Measurements from ENCODE around the gene PRR19.
A peak's percentile ranks its signal among the peaks of the same experiment; 100 is the strongest.

The PRR19 gene

GRCh38 chr19:42254089-42254849 is 47.7 kb upstream of the PRR19 start:
- H3K4me2 ChIP-seq (ENCODE audit: low read length, poor library complexity, severe bottlenecking): peak overlapping the region; percentile 60
- H2AFZ ChIP-seq (ENCODE audit: low read depth, low read length): no peak overlapping the region
- no peaks in the 10 kb centered on the region for H3K27me3 ChIP-seq (ENCODE audit: control insufficient read depth in 1 of 2, insufficient read depth in 1 of 2, low read length in 2 of 2)
- peak overlapping the region; percentile 82 to 97 for H3K4ac ChIP-seq (ENCODE audit: low read depth in 1 of 2, low read length in 2 of 2)
- peak overlapping the region; percentile 74 for H2BK5ac ChIP-seq (ENCODE audit: low read depth, low read length, poor library complexity, severe bottlenecking)
- peak overlapping the region; percentile 96 for H2BK120ac ChIP-seq (ENCODE audit: low read depth, low read length)
- H2BK15ac ChIP-seq (ENCODE audit: low read depth, poor library complexity, severe bottlenecking): peak overlapping the region; percentile 98
- H3K27ac ChIP-seq (ENCODE audit: low read length, poor library complexity, severe bottlenecking): peak overlapping the region; percentile 93
- H3K9ac ChIP-seq (ENCODE audit: low read length): peak overlapping the region; percentile 97
- H2AK5ac ChIP-seq (ENCODE audit: low read length, severe bottlenecking): peak overlapping the region; percentile 50
- H4K8ac ChIP-seq (ENCODE audit: low read length): peak overlapping the region; percentile 53
- peak overlapping the region in 1 of 2 experiments; percentile 95 for H2BK12ac ChIP-seq (ENCODE audit: low read length in 2 of 2)
- peak overlapping the region; percentile 90 to 99 for H3K4me3 ChIP-seq (ENCODE audit: insufficient read depth in 1 of 2, low read depth in 1 of 2, low read length in 2 of 2)
- H3K79me1 ChIP-seq (replicated peaks; ENCODE audit: low read length, poor library complexity, severe bottlenecking): peaks cover 4% of the 10 kb centered on the region
- peaks cover 29% of the 10 kb centered on the region for H3K4me1 ChIP-seq (ENCODE audit: control insufficient read depth, insufficient read depth, low read depth, low read length)
- peak overlapping the region; percentile 98 to 99 for H3K18ac ChIP-seq (ENCODE audit: low read depth in 1 of 2, low read length in 2 of 2)
- H3K9me3 ChIP-seq (ENCODE audit: control insufficient read depth, low read length): no peaks in the 10 kb centered on the region
- peak overlapping the region; percentile 91 to 94 for H3K23ac ChIP-seq (ENCODE audit: low read length in 2 of 2)
- DNase-seq: peak; percentile 74
- peak overlapping the region; percentile 98 to 99 for H3K14ac ChIP-seq (ENCODE audit: low read length in 2 of 2)
- peak overlapping the region; percentile 95 for H4K91ac ChIP-seq (ENCODE audit: low read length)
- peaks cover 8 to 22% of the 10 kb centered on the region in 2 experiments for H3K36me3 ChIP-seq (ENCODE audit: control insufficient read depth in 1 of 2, insufficient read depth in 2 of 2, low read depth in 1 of 2, low read length in 2 of 2)
- 1% methylated on average over 47 of the region's 70 CpGs for WGBS

- peak within 1 kb of the TSS; percentile 98 to 99 for H3K14ac ChIP-seq (ENCODE audit: low read length in 2 of 2)
- H3K4me1 ChIP-seq (ENCODE audit: control insufficient read depth, insufficient read depth, low read depth, low read length): peaks cover 29% of the 10 kb centered on the region
- peak within 1 kb of the TSS; percentile 90 to 99 for H3K4me3 ChIP-seq (ENCODE audit: insufficient read depth in 1 of 2, low read depth in 1 of 2, low read length in 2 of 2)
- peak within 1 kb of the TSS; percentile 88 for H2BK5ac ChIP-seq (ENCODE audit: low read depth, low read length, poor library complexity, severe bottlenecking)
- peak within 1 kb of the TSS; percentile 97 for H3K9ac ChIP-seq (ENCODE audit: low read length)
- 0% methylated on average over 21 of the region's 75 CpGs for WGBS
- peak within 1 kb of the TSS; percentile 90 for H4K8ac ChIP-seq (ENCODE audit: low read length)
- H3K23ac ChIP-seq (ENCODE audit: low read length in 2 of 2): peak within 1 kb of the TSS; percentile 91 to 94
- H3K36me3 ChIP-seq (ENCODE audit: control insufficient read depth in 1 of 2, insufficient read depth in 2 of 2, low read depth in 1 of 2, low read length in 2 of 2): peaks cover under 1 to 14% of the 10 kb centered on the region in 2 experiments
- no peaks in the 10 kb centered on the region for H3K27me3 ChIP-seq (ENCODE audit: control insufficient read depth in 1 of 2, insufficient read depth in 1 of 2, low read length in 2 of 2)
- H2AFZ ChIP-seq (ENCODE audit: low read depth, low read length): peak within 1 kb of the TSS; percentile 10
- peak within 1 kb of the TSS; percentile 98 to 99 for H3K18ac ChIP-seq (ENCODE audit: low read depth in 1 of 2, low read length in 2 of 2)
- H3K79me1 ChIP-seq (replicated peaks; ENCODE audit: low read length, poor library complexity, severe bottlenecking): peaks cover 4% of the 10 kb centered on the region
- H3K4me2 ChIP-seq (ENCODE audit: low read length, poor library complexity, severe bottlenecking): peak within 1 kb of the TSS; percentile 100
- H2BK15ac ChIP-seq (ENCODE audit: low read depth, poor library complexity, severe bottlenecking): peak within 1 kb of the TSS; percentile 98
- H3K4ac ChIP-seq (ENCODE audit: low read depth in 1 of 2, low read length in 2 of 2): peak within 1 kb of the TSS; percentile 82 to 98
- peak within 1 kb of the TSS; percentile 95 for H4K91ac ChIP-seq (ENCODE audit: low read length)
- DNase-seq: peak; percentile 90
- peak within 1 kb of the TSS; percentile 67 for H2AK5ac ChIP-seq (ENCODE audit: low read length, severe bottlenecking)
- no peaks in the 10 kb centered on the region for H3K9me3 ChIP-seq (ENCODE audit: control insufficient read depth, low read length)
- peak within 1 kb of the TSS; percentile 96 for H2BK120ac ChIP-seq (ENCODE audit: low read depth, low read length)
- peak within 1 kb of the TSS in 1 of 2 experiments; percentile 95 for H2BK12ac ChIP-seq (ENCODE audit: low read length in 2 of 2)
- peak within 1 kb of the TSS; percentile 95 for H3K27ac ChIP-seq (ENCODE audit: low read length, poor library complexity, severe bottlenecking)
Observed at GRCh38 chr19:42254850-42255765, 46.8 kb upstream of the PRR19 start, which contains the start of gene ERF. ERF (minus strand) TSS chr19:42255128; CDS start chr19:42254999, 129 bp downstream.

- Histone ChIP-seq H2BK120ac (ENCODE audit: low read depth, low read length) (peak overlapping the region; percentile 89), H3K18ac (ENCODE audit: low read depth in 1 of 2, low read length in 2 of 2) (peak overlapping the region; percentile 96 to 98), H4K8ac (ENCODE audit: low read length) (peak overlapping the region; percentile 82), H3K4me3 (ENCODE audit: insufficient read depth in 1 of 2, low read depth in 1 of 2, low read length in 2 of 2) (peak overlapping the region; percentile 60 to 83), H3K14ac (ENCODE audit: low read length in 2 of 2) (peak overlapping the region; percentile 59 to 95), H3K4me2 (ENCODE audit: low read length, poor library complexity, severe bottlenecking) (peak overlapping the region; percentile 100), H2BK15ac (ENCODE audit: low read depth, poor library complexity, severe bottlenecking) (peak overlapping the region; percentile 95), H2AK5ac (ENCODE audit: low read length, severe bottlenecking) (peak overlapping the region; percentile 65), H4K91ac (ENCODE audit: low read length) (peak overlapping the region; percentile 90), H2BK12ac (ENCODE audit: low read length in 2 of 2) (peak overlapping the region in 1 of 2 experiments; percentile 84), H3K9me3 (ENCODE audit: control insufficient read depth, low read length) (no peaks in the 10 kb centered on the region), H3K4me1 (ENCODE audit: control insufficient read depth, insufficient read depth, low read depth, low read length) (peaks cover 24% of the 10 kb centered on the region), H3K4ac (ENCODE audit: low read depth in 1 of 2, low read length in 2 of 2) (peak overlapping the region; percentile 77 to 98), H2BK5ac (ENCODE audit: low read depth, low read length, poor library complexity, severe bottlenecking) (peak overlapping the region; percentile 88), H3K79me1 (replicated peaks; ENCODE audit: low read length, poor library complexity, severe bottlenecking) (peaks cover 4% of the 10 kb centered on the region), H3K23ac (ENCODE audit: low read length in 2 of 2) (peak overlapping the region in 1 of 2 experiments; percentile 23), H3K27me3 (ENCODE audit: control insufficient read depth in 1 of 2, insufficient read depth in 1 of 2, low read length in 2 of 2) (no peaks in the 10 kb centered on the region), H3K9ac (ENCODE audit: low read length) (peak overlapping the region; percentile 91), H2AFZ (ENCODE audit: low read depth, low read length) (peak overlapping the region; percentile 61), H3K36me3 (ENCODE audit: control insufficient read depth in 1 of 2, insufficient read depth in 2 of 2, low read depth in 1 of 2, low read length in 2 of 2) (peaks cover 0 to 5% of the 10 kb centered on the region in 2 experiments), H3K27ac (ENCODE audit: low read length, poor library complexity, severe bottlenecking) (peak overlapping the region; percentile 95)
- peak; percentile 78 for DNase-seq
- WGBS: 10% methylated on average over 38 of the region's 38 CpGs
Observed at GRCh38 chr19:42255766-42256745, 45.9 kb upstream of the PRR19 start.
